T-helper 2 cell treated with Interferon-gamma antibody and Interleukin-4, amounts not matched to agents 100 ng/mL and 5 ng/mL, for 36 hours (primary cell): ENCODE data around the gene ARHGAP1. TPM values are rescaled to one million over a fixed set of nuclear protein-coding genes. Genes with fewer than 3 reads are reported as not detected.

Experiments used
- intact Hi-C: fragments of 100-400 bp; cut with micrococcal nuclease; formaldehyde crosslinking; loops from one replicate; pipeline ENCODE4 v1.15.1; 2023
- total RNA-seq: library from RNA; stranded (reverse); gene quantifications from 2 replicates; pipeline ENCODE4 v1.2.3, GENCODE V29; 2022

ARHGAP1 gene
- total RNA-seq, 1 donor from 2014 or later = 87.5 TPM

DNA sequence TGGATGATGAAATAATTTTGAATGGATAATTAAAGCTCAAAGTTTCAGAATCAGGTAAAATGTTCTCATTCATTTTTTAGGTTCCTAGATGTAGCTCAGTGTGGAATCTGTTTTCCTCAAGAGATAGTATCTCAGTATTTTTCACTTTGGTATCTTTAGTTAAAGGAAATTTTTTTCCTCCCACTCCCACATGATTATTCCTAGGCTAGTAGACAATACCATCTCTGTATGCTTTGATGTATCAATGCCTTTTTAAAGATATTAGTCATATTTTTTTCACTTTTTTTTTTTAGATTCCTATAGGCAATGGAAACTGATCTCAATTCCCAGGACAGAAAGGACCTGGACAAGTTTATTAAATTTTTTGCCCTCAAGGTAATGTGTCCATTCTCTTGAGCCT is 56.4 kb downstream of the ARHGAP1 start:
- intact Hi-C loops = no loop called here

GRCh38 chr11:46643531-46643930 is 56.9 kb downstream of the ARHGAP1 start:
- intact Hi-C loops = no loop called here

DNA sequence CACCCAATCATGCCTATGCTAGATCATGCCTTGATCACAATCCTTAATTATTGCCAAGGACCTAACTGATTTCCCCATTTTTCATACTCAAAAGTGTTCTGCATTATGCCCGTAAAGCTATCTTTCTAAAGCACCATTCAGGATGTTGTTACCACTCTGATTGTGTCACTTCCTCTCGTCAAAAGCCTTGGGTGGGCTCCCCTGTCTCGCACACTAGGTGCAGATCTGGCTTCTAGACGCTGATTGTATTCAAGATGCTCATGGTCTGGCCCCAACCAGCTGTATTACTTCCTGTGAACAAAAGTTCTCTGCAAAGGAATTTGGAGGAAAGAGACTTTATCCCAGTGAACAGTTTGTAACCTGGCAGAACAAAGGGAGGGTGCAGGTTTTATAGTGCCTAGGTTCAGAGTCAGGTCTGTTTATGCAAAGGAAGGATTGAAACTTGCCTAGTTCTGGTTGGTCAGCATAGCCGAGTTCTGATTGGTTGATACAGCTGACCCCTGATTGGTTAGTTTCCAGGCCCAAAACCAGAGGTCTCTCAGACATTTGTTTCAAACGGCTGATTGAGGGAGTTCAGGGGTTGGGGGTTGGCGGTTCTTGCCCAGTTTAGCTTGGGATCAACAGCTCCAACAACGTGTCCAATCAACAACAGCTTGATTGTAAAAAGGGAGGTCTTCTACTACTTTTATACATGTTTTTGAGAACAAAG is 57.6 kb downstream of the ARHGAP1 start:
- intact Hi-C loops = no loop called here

GRCh38 chr11:46641639-46642038 is 58.8 kb downstream of the ARHGAP1 start:
- intact Hi-C loops = no loop called here

DNA sequence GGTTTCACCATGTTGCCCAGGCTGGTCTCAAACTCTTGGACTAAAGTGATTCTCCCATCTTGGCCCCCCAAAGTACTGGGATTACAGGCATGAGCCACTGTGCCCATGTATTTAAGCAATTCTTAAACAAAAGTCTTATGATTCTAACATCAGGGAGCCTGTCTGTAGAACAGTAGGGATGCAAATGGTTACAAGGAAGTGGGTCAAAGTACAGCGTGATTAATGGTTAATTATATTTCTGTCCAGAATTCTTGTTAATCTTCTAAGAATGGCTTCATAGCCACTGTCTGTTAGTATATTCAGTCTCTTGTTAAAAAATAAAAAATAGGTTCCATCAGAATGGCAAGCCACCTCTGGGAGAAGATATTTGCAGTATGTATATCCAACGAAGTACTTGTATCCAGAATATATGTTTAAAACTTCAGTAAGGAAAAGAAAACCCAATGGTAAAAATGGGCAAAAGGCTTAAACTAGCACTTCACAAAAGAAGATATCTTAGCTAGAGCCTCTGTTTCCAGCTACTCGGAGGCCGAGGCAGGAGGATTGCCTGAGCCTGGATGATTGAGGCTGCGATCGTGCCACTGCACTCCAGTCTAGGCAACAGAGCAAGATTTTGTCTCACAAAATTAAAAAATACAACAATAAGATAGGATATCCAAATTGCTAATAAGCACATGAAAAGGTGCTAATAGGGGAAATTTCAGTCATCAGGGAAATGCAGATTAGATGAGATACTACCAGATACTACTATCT is 60.2 kb downstream of the ARHGAP1 start:
- intact Hi-C loops = no loop called here

- intact Hi-C loops = no loop called here
These were observed 61.1 kb downstream of the ARHGAP1 start for GRCh38 chr11:46639197-46639839.

GRCh38 chr11:46637546-46637945 is 62.9 kb downstream of the ARHGAP1 start:
- intact Hi-C loops = no loop called here

GRCh38 chr11:46635557-46636139 is 64.8 kb downstream of the ARHGAP1 start:
- intact Hi-C loops = no loop called here

- intact Hi-C loops = no loop called here
These were observed 66.9 kb downstream of the ARHGAP1 start for GRCh38 chr11:46633291-46634217.

GRCh38 chr11:46632502-46632901 is 67.9 kb downstream of the ARHGAP1 start:
- intact Hi-C loops = no loop called here

DNA sequence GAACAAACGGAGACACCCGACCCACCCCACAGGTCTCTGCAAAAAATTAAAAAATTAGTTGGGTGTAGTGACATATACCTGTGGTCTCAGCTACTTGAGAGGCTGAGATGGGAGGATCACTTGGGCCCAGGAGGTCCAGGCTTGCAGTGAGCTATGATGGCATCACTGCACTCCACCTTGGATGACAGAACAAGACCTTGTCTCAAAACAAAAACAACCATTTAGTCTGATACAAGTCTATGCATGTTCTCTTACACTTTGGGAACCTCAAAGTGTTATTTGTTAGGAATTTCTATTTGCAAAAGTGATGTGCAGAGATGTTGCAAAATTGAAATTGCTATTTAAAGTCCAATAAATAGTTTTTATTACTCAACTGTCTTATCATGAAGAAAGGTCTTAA is 68.7 kb downstream of the ARHGAP1 start:
- intact Hi-C loops = no loop called here

DNA sequence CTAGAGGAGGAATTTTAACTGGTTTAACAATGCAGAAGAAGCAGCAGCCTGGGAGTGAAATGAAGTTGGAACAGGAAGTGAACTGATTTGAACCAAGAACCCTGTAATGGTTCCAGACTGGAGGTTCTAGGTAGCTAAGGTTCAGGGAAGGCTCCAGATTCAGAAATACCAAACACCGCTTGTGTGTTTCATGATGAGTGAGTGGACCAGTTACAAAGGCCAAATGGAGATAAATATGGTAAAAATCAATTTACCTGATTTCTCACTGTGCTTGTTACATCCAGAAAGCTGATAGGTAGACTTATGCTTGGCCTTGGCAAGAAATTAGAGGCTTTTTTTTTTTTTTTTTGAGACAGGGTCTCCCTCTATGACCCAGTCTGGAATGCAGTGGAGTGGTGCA is 70.2 kb downstream of the ARHGAP1 start:
- intact Hi-C loops = no loop called here

GRCh38 chr11:46628961-46629360 is 71.5 kb downstream of the ARHGAP1 start:
- intact Hi-C loops = no loop called here

Other genes with a start within 250 kb of the ARHGAP1 start
- 37.8 and 38.5 TPM in 2 replicates for gene AMBRA1, start 106.6 kb downstream of the ARHGAP1 start, total RNA-seq
- 6.3 and 7.4 TPM in 2 replicates for gene HARBI1, start 83.4 kb downstream of the ARHGAP1 start, total RNA-seq
- 62.2 and 65.0 TPM in 2 replicates for gene ATG13, start 83.1 kb downstream of the ARHGAP1 start, total RNA-seq
- 12.3 and 15.8 TPM in 2 replicates for gene ZNF408, start 412 bp upstream of the ARHGAP1 start, total RNA-seq
- gene F2, start 18.6 kb upstream of the ARHGAP1 start, total RNA-seq = 0.20 TPM in 1 of 2 replicates, not detected in the other
- 135 and 137 TPM in 2 replicates for gene CKAP5, start 145.7 kb upstream of the ARHGAP1 start, total RNA-seq
- gene LRP4, start 217.9 kb upstream of the ARHGAP1 start, total RNA-seq = 0.25 TPM in 1 of 2 replicates, not detected in the other
- gene CSTPP1, start 236.1 kb upstream of the ARHGAP1 start, total RNA-seq = 17.4 and 17.8 TPM in 2 replicates